GM19372 (cell line): ENCODE data around the gene KRTAP10-4.
"Not testable (repeated sequence)": the region's sequence is repeated elsewhere in the genome, so short reads cannot be mapped to it uniquely, and the experiment has no call there.

Experiments used
- ATAC-seq: cut with Tn5 transposase; IDR thresholded peaks from one replicate; pipeline ENCODE4 v1.9.1; 2021; ENCODE audit warnings: mild to moderate bottlenecking, low read depth, moderate library complexity; ENCODE audit not compliant: unreplicated experiment

Gene KRTAP10-4

DNA sequence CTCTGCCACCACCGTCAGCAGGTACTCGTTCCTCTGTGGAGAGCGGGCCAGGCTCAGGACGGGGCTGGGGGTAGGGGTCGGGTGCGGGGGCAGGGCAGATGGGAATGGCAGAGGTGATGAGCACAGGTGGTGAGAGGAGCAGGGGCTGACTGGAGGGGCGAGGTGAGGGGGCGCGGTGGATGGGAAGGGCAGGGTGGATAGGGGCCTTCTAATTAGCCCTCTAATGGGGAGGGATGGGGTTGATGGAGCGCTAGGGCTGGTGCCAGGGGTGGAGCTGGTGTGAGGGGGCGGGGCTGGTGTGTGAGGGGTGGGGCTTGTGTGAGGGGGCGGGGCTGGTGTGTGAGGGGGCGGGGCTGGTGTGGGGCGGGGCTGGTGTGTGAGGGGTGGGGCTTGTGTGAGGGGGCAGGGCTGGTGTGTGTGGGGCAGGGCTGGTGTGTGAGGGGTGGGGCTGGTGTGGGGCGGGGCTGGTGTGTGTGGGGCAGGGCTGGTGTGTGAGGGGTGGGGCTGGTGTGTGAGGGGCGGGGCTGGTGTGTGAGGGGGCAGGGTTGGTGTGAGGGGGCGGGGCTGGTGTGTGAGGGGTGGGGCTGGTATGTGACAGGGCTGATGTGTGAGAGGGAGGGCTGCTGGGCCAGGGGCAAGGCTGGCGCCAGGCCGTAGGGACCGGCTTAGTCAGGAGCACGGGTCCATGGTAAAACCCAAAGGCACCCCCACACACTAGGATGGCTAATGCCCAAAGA is 39.5 kb upstream of the KRTAP10-4 start:
- ATAC-seq: no peak

DNA sequence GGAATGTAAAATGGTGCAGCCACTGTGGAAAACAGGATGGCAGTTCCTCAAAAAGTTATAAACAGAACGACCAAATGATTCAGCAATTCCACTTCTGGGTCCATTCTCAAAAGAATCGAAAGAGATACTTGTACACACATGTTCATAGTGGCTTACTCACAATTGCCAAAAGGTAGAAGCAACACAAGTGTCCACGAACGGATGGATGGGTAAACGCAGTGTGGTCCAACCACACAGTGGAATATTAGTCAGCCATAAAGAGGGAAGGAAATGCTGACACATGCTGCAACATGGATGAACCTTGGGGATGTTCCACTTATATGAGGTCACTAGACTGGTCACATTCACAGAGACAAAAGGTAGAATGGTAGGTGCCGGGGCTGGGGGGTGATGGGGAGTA is 38.8 kb upstream of the KRTAP10-4 start:
- no peak for ATAC-seq

- ATAC-seq: no peak
These were observed 37.6 kb upstream of the KRTAP10-4 start for GRCh38 chr21:44535963-44536362.

- ATAC-seq: no peak
These were observed 35.3 kb upstream of the KRTAP10-4 start for GRCh38 chr21:44537930-44538911.

DNA sequence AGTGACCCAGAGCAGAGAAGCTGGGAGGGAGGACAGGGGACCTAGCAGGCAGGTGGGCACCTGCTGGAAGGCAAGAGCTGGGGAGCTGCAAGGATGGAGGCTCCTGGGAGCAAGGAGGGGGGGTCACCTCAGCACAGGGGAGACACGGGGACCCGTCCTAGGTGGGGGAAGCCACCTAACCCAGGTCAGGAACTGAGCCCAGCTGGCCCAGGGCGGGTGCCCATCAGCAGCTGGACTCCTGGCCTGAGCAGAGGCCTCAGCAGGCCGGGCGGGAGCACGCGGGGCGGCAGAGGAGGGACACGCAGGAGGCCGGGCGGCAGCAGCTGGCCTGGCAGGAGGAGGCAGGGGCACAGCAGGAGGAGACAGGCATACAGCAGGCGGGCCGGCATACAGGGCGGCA is 34.5 kb upstream of the KRTAP10-4 start:
- no peak for ATAC-seq

DNA sequence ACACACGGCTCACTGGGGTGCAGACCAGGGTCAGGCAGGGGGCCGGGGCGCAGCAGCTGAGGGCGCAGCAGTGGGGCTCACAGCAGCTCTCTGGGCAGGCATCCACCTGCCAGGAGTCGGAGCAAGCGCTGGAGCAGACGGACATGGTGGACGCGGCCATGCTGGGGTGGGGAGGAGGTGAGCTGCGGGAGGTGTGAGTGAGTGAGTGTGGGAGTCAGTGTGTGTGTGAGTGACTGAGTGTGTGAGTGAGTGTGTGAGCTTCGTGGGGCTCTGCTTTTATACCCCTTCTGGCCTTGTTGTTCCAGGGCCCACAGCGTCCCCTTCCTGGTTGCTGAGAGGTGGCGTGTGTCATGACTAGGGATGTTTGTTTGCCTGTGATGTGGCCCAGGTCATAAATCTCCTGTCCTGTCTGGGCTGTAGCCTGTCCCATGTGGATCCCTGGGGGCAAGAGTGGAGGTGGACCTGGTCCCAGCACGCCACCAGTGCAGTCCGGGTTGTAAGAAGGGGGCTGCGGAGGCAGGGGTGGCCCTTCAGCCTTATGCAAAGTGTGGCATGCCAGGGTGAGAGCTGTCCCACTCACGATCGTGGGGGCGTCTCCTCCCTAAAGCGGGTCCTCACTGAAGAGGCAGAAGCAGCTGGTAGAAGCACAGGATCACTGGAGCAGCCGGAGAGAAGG is 33.4 kb upstream of the KRTAP10-4 start, which contains the start of gene KRTAP10-1:
KRTAP10-1 (minus strand) TSS at position 205 of the 676 bp plus-strand sequence; CDS start at position 160, 45 bp downstream.
- ATAC-seq: no peak

DNA sequence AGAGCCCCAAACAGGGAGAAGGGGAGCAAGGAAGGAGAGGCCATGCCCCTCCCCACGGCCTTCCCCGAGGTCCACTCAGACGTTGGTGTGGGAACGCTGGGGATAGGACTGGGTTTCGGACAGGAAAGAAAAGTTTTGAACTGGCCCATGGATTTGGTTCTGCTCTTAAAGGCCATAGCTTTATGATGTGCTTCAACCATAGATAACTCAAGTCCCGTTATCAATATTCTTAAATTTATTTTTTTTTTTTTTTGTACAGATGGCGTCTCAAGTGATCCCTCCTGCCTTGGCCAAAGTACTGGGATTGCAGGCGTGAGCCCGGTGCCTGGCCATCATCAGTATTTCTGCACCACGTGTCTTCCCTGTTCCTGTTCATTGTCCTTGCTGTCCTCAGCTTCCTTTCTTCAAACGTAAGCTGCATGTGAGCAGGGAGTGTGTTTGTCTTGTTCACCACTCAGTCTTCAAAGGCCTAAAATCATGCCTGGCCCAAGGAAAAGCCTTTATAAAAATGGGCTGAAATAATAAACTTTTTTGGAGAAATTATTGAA is 32.7 kb upstream of the KRTAP10-4 start:
- ATAC-seq: no peak

DNA sequence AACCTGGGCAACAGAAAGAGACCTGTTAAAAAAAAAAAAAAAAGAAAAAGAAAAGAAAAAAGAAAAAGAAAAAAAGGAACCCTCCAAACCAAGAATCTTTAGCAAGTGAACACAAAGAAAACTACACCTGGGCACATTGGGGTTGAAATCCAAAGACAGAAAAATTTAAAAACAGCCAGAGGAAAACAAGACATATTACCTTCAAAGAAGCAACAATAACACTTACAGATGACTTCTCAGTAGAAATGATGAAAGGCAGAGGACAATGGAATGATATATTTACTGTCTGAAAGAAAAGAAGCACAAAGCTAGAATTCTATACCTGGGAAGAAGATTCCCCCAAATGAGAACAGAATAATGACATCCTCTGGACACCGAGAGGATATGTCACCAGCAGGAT is 30.8 kb upstream of the KRTAP10-4 start:
- ATAC-seq: no peak

- ATAC-seq: no peak
These were observed 29.0 kb upstream of the KRTAP10-4 start for GRCh38 chr21:44544566-44544965.

DNA sequence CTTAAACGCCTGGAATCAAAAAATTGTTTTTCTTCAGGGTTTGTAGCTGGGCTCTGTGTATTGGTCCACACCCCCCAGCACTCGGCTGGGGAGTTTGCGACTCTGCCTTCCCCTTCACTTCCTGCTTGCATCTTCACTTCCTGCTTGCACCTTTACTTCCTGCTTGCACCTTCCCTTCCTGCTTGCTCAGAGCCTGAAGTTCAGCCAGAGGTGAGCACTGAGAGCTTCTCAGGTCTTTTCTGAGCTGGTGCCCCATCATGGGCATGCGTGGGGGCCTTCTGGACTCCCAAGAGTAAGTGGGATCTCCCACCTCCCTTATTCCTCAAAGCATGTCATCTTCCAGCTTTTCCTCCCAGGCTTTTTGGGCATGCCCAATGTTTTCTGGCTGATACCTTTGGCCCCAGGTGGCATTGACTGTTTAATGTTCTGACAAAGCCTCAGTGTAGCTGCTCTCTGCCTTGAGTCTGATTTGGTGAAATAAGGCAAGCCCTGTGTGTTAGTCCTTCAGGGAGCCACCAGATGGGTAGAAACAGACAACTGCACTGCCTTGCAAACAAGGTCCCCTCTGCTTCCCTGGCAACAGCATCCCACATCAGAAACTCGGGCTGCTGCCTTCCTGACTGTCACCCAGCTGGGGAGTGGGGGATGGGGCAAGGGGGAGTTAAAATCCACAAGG is 25.7 kb upstream of the KRTAP10-4 start:
- ATAC-seq: no peak

GRCh38 chr21:44548381-44548780 is 25.1 kb upstream of the KRTAP10-4 start:
- no peak for ATAC-seq

- ATAC-seq: no peak
These were observed 24.6 kb upstream of the KRTAP10-4 start for GRCh38 chr21:44548922-44549321.

DNA sequence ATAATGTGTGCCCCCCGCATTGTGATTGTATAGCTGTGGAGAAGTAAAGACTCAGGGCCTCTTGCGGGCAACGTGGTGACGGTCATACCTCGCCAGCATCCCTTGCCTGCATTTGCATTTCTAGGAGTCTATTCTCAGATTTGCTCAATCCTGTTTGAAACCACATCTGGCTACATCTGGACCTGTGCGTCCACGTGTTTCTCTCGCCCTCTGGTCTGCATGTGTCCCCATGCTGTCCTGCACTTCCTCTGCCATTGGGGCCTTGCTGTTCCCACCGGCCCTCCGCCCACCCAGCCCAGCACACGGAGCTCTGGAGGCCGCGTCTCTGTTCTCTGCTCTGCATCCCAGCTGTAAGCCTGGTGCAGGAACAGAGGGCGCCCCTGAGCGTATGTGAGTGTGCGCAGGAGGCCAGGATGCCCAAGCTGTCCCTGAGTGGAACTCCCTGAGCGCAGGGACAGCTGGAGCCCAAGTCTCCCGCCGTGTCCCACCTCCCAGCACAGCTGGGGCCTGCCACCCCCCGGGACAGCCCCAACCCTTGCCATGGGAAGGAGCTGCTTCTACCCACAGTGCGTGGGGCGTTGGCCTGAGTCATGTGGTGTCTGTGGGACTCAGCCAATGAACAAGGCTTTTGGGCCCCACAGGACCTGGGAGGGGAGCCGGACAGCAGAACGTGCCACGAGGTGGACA is 23.9 kb upstream of the KRTAP10-4 start:
- ATAC-seq: no peak

DNA sequence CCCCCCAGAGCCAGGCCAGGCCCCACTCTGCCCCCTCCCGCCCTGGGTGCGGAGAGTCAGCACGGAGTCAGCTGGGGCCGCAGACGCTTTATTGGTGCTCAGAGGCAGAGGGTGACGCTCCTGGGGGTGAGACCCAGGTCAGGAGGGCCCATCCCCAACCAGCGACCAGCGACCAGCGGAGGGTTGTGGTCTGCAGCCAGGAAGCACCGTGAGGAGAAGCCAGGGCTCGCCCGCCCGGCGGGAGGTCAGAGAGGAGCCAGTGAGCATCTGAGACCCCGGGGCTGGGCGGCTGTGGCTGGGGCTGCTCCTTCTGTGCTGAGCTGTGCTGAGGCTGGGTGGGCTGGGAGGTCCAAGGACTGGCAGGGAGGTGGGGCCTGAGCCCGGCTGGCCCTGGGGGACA is 23.2 kb upstream of the KRTAP10-4 start:
- not testable (repeated sequence) for ATAC-seq

- no peak for ATAC-seq
These were observed 22.7 kb upstream of the KRTAP10-4 start for GRCh38 chr21:44550807-44551206.

- no peak for ATAC-seq
These were observed 22.1 kb upstream of the KRTAP10-4 start, which contains the start of gene KRTAP10-2 for GRCh38 chr21:44551340-44551961. TSS of gene KRTAP10-2 (minus strand) at chr21:44551505. CDS start at chr21:44551458, 47 bp downstream.

DNA sequence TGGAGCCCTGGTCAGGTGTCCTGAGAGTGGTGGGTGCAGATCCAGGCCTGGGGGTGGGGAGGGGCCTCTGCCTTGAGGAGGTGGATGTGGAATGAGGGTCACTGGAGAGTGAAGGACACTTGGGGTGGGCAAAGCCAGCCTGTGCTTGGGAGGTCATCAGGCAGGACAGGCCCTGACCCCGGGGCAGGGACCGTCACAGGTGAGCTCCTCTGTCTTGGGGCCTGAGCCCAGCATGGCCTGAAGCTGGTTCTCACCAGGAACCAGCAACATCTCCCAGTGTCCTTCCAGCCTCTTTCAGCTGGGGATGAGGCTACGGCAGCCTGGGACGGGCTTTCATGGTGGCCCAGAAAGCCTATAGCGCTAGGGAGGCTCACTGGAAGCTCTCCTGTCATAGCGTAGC is 21.4 kb upstream of the KRTAP10-4 start:
- ATAC-seq: no peak

- no peak for ATAC-seq
These were observed 20.8 kb upstream of the KRTAP10-4 start for GRCh38 chr21:44552681-44553080.
